Activated naive CD8-positive, alpha-beta T cell treated with anti-CD3 and anti-CD28 coated beads, Interleukin-2, amount 50 U/mL, for 16 hours (primary cell): ENCODE results near the gene ABCF2.
A peak's percentile ranks its signal among the peaks of the same experiment; 100 is the strongest.

Experiments
- DNase-seq: peaks from one replicate; pipeline ENCODE4 v3.0.0-alpha.2; 2020; ENCODE audit warnings: low read depth, low spot score

The ABCF2 gene

DNA sequence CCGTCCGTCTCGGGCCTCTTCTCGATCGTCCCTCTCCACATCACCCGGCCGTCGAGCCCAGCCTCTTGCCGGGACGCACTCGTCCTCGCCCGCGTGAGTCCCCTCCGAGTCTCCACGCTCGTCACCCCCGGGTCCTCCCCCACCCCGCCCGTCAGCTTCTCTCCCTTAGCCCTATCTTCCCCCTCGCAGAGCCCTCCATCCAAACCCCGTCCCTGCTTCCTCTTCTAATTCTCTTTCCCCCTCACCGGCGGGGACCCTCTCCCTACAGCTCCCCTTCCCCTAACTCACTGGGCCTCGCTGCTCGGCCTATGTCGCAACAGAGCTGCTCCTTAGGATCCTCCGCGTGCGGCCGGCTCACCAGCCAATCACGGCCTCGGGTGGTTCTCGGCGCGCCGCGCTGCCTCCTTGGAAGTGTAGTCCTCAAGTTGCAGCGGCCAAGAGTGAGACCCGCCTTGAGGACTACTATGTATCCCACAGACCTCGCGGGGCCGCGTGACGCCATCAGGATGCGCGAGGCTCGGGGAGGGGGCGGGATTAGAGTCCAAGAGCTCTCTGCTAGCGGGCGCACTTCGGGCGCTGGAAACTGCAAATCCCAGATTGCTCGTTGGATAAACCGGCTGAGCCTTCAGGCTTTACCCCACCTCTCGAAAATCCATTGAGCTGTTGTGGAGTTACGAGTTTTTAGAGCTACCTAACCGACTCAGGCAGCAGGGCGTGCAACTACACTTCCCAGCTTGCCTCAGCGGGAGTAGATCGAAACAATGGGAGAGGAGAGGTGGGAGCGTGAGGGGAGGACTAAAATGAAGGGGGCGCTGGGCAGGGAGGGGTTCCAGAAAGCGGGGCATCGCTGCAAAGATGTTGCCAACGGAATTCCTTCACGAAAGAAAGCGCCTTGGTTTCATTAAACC lies at the start of gene ABCF2:
TSS of gene ABCF2 (minus strand) at position 331 of the 908 bp plus-strand sequence. CDS start 747 bp downstream, outside the sequence.
- peak; percentile 93 for DNase-seq

DNA sequence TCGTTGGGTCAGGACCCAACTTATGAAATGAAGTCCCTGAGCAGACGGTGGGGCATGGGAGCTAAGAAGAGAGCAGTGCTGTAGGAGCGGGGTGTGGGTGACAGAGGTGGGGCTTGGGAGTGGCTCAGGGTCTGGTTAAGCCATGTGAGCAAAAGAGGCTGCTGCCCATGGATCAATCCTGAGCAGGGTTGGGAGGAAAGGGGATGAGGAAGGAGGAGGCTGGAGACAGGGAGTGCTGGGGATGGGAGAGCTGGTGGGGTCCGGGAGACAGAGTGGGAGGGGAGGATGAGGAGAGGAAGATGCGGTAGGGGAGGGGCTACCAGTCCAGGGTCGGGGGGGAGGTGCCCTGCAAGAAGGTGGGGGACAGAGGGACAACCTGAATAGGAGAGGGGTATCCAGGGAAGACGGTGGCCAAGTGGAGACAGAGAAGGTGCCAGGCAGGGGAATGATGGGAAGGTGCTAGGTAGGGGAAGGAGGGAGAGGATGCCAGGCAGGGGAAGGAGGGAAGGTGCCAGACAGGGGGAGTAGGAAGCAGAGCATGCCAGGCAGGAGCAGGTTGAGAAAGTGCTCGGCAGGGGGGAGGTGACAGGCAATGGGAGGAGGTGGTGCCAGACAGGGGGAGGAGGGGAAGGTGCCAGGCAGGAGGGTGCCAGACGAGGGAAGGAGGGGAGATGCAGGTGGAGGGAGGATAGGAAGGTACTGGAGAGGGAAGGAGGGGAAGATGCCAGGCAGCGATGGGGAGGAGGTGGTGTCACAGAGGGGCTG lies 49.0 kb upstream of the ABCF2 start:
- DNase-seq = no peak

GRCh38 chr7:151274936-151275812 lies 48.2 kb upstream of the ABCF2 start:
- no peak for DNase-seq

DNA sequence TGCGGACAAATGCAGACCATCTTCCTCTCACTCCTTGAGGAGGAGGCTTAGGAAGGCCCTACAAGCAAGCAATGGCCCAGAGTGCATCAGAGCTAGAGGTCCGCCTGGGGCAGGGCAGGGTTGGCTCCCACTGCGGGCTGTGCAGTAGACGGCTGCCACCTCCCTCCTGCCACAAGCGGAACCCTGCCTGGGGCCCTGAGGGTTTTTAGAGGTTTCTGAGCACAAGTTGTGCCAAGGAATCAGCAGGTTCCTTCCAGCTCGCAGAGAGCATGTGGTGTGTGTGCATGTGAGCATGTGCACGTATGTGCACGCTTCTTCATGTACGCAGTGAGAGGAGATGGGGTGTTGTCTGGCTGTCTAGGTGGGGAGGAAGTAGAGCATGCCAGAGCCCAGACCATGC lies 47.4 kb upstream of the ABCF2 start:
- DNase-seq = no peak

GRCh38 chr7:151273651-151274390 lies 46.8 kb upstream of the ABCF2 start:
- no peak for DNase-seq

- no peak for DNase-seq
These were observed 45.9 kb upstream of the ABCF2 start for GRCh38 chr7:151272877-151273276.

DNA sequence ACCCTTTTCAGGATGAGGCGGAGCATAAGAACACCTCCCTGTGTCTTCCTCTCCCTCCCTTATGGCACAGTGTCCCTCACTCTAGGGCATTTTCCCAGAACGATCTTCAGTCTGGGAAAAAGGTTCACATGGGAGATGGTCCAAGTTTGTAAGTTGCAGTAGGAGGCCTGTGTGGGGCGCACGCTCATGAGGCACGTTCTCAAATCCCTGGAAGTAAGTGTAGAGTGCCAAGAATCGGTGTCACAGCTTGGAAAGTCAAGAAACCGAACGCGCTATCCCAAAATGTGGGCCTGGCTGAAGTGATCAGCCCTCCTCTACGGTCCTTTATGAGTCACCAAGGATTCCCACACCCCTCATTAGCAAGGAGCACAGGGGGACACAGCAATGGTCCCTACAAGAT lies 45.4 kb upstream of the ABCF2 start:
- DNase-seq = no peak

GRCh38 chr7:151271699-151272355 lies 44.8 kb upstream of the ABCF2 start:
- DNase-seq = no peak

GRCh38 chr7:151269511-151269910 lies 42.5 kb upstream of the ABCF2 start:
- no peak for DNase-seq

- no peak for DNase-seq
These were observed 38.4 kb upstream of the ABCF2 start for GRCh38 chr7:151265351-151265931.

GRCh38 chr7:151264615-151265014 lies 37.6 kb upstream of the ABCF2 start:
- no peak for DNase-seq

- DNase-seq = no peak
These were observed 34.5 kb upstream of the ABCF2 start for GRCh38 chr7:151261529-151261928.

DNA sequence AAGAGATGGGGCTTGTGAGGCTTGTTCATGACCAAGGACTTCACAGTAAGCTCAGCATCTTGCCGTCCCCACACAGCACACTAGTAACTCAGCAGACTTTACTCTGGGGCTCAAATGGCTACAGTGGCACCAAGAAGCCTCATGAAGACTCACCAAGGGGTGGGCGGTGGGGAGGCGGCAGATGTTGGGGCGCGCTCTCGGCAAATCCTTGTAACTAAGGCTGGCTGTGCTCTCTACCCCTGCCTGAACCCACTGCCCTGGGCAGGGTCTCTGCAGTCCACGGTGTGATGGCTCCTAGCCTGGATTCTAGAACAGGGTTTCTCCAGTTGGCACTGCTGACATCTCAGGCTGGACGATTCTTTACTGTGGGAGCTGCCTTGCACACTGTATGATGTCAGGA lies 33.9 kb upstream of the ABCF2 start:
- DNase-seq = no peak

GRCh38 chr7:151260471-151260870 lies 33.5 kb upstream of the ABCF2 start:
- no peak for DNase-seq

DNA sequence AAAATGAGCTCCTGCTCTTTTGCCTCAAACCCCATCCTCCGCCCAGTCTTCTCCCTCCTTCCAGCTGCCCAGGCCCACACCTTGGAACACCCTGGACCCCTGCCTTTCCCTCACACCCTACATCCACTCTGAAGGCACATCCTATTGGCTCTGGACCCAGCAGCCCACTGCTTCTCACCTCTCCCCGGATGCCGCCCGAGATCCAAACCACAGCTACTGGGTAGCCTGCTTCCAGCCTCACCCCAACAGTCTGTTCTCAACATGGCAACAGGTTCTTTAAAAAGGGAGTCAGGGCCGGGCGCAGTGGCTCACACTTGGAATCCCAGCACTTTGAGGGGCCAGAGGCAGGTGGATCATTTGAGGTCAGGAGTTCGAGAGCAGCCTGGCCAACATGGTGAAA lies 31.0 kb upstream of the ABCF2 start:
- DNase-seq = no peak

DNA sequence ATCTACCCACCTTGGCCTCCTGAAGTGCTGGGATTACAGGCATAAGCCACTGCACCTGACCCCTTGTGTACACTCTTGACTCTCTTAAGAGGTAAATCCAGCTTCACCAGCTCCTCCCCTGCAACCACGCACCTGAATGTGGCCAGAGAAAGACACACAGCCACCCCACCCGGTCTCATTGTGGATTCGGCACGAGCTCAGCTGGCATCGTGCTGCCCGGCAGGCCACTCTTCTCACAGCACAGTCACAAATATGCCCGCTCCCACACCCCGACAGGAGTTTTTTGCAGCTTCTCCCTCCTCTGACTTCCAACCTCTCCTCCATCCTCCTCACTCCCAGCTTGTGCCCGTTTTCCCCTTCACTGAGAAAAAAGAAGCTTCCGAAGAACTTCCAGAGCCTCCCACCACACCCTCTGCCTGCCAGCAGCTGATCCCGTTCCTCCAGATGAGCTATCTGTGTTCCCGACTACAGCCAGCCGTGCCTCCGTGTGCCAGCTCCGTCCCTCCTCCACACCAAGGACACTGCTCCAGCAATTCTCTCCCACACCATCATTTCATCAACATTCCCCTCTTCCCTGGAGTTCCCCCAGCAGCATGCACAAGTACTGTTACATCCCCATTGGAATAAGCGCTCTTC lies 29.5 kb upstream of the ABCF2 start:
- DNase-seq = no peak

DNA sequence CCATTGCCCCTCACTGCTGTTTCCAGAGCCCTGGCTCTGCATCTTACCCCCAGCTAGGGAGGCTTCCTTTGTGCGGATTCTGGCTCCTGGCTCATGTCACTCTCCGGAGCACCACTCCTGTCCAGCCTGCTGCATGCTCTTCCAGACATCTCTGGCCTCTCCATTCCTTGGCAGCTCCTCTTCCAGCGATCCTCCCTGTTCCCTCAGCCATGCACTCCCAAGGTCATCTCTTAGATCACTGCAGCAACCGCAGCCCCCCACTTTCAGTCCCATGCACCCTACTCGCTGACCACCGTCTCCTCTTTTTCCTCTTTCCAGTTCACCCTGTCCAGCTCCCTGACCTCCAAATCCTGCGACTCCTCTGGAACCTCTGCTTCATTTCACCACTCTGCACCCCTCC lies 28.4 kb upstream of the ABCF2 start:
- DNase-seq = no peak

- no peak for DNase-seq
These were observed 27.8 kb upstream of the ABCF2 start for GRCh38 chr7:151254851-151255250.

DNA sequence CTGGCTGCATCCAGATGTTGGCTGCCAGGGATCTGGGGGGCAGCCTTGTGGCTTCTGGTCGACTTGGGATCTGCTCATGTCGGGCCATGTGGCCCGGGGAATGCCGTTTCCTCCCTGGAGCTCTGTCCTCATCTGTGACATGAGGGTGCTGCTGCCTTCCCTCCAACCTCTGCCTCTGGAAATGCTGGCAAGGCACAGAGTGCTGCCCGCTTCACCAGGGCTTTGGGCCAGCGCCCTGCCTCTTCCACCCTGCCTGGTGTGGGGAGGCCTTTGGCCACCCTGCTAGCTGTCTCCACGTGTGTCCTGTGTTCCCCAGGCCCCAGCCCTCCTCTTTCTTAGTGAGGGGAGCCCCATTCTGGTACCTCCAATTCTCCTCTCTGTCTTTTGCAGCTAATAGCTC lies 27.3 kb upstream of the ABCF2 start:
- no peak for DNase-seq
